K562 (cell line): ENCODE results near the gene SNX9. TPM values are rescaled to one million over a fixed set of nuclear protein-coding genes. Genes with fewer than 3 reads are reported as not detected.

Experiments
- ATAC-seq: fragments of 200-7000 bp; cut with Tn5 transposase; 3 replicates; pipeline ENCODE4 v1.9.1; 2020; ENCODE audit warnings: moderate library complexity
- BruUV-seq: library from RNA; stranded (reverse); fragments of 400-500 nt; replicated peaks from 2 replicates; lab custom pipeline; 2021; lab: Mats Ljungman, UMichigan
- CTCF ChIA-PET: fragments of 300-600 bp; formaldehyde crosslinking; extraction: SDS; loops from one replicate; lab custom pipeline; 2021; ENCODE audit warnings: low intra/inter-chr PET ratio; lab: Yijun Ruan, JAX
- POLR2A ChIA-PET: fragments of 300-600, 350-650 bp; sonication (Branson Sonifier 250); formaldehyde crosslinking; extraction: SDS; loops from one replicate; lab custom pipeline; 2021; ENCODE audit warnings: antibody characterized with exemption, inconsistent platforms; lab: Yijun Ruan, JAX
- DNase-seq, 4 experiments: peaks; one replicate each; pipeline versions ENCODE4 v3.0.0 to v3.0.0-alpha.2; 2011 to 2018; ENCODE audit warnings: low spot score in 3 of 4, mixed read lengths in 3 of 4; ENCODE audit errors: extremely low read depth in 1 of 4
- FAIRE-seq: peaks from 2 replicates; lab custom pipeline; 2011; peaks lifted over from hg19 to GRCh38; lab: Jason Lieb, UNC
- H2AFZ ChIP-seq: 2 replicates; pipeline ENCODE4 v1.6.0; 2011; ENCODE audit warnings: low read depth, low read length, control low read depth, inconsistent platforms
- H3K27ac ChIP-seq: fragments of 200-600 bp; 3 replicates; pipeline ENCODE4 v1.8.0; 2011; ENCODE audit warnings: low read depth, mild to moderate bottlenecking, control low read depth, inconsistent platforms, low read length, moderate library complexity, mixed read lengths; ENCODE audit errors: extremely low read depth
- H3K27me3 ChIP-seq, 2 experiments: fragments of 300-600 bp in 1 of 2; 2 replicates in 1 of 2; 3 replicates in 1 of 2; pipeline versions ENCODE4 v1.6.0 to v1.8.0; 2011; ENCODE audit warnings: inconsistent platforms in 2 of 2, low read length in 2 of 2, mild to moderate bottlenecking in 1 of 2, mixed read lengths in 1 of 2, moderate library complexity in 1 of 2; ENCODE audit not compliant: control insufficient read depth in 2 of 2, insufficient read depth in 2 of 2
- H3K36me3 ChIP-seq: fragments of 300-600 bp; 3 replicates; pipeline ENCODE4 v1.8.0; 2011; ENCODE audit warnings: mild to moderate bottlenecking, low read length, inconsistent platforms; ENCODE audit not compliant: control insufficient read depth, insufficient read depth
- H3K4me1 ChIP-seq, 2 experiments: fragments of 200-600 bp in 1 of 2; replicated peaks in 1 of 2; 2 replicates in 1 of 2; 3 replicates in 1 of 2; pipeline versions ENCODE4 v1.5.1 to v1.8.0; 2011; ENCODE audit warnings: inconsistent platforms in 2 of 2, low read length in 2 of 2, mild to moderate bottlenecking in 1 of 2, mixed read lengths in 1 of 2, moderate library complexity in 1 of 2; ENCODE audit not compliant: control insufficient read depth in 2 of 2, insufficient read depth in 2 of 2
- H3K4me2 ChIP-seq: 2 replicates; pipeline ENCODE4 v1.6.1; 2011; ENCODE audit warnings: low read length, control low read depth, inconsistent platforms, mixed read lengths; ENCODE audit not compliant: insufficient read depth
- H3K4me3 ChIP-seq: fragments of 200-600 bp; sonication (generic), shearing (Covaris generic); 2 replicates; pipeline ENCODE4 v1.5.1; 2016; ENCODE audit warnings: control low read depth, inconsistent platforms
- H3K79me2 ChIP-seq: fragments of 200-600 bp; 3 replicates; pipeline ENCODE4 v1.8.0; 2011; ENCODE audit warnings: low read length, inconsistent platforms; ENCODE audit not compliant: control insufficient read depth, insufficient read depth
- H3K9ac ChIP-seq, 2 experiments: 2 replicates each; pipeline versions ENCODE4 v1.6.0 to v1.6.1; 2011; ENCODE audit warnings: low read depth in 2 of 2, low read length in 2 of 2, control low read depth in 1 of 2, inconsistent platforms in 1 of 2, mild to moderate bottlenecking in 1 of 2, mixed read lengths in 1 of 2; ENCODE audit not compliant: insufficient read depth in 1 of 2
- H3K9me1 ChIP-seq: one replicate; pipeline ENCODE4 v1.6.0; 2011; ENCODE audit warnings: inconsistent platforms, mild to moderate bottlenecking, low read length, moderate library complexity; ENCODE audit not compliant: control insufficient read depth, insufficient read depth
- H3K9me3 ChIP-seq: replicated peaks from 2 replicates; pipeline ENCODE4 v1.5.1; 2011; ENCODE audit warnings: low read depth, low read length, inconsistent platforms; ENCODE audit not compliant: control insufficient read depth, insufficient read depth
- H4K20me1 ChIP-seq: replicated peaks from 2 replicates; pipeline ENCODE4 v1.6.1; 2011; ENCODE audit warnings: low read length, inconsistent platforms, mixed read lengths; ENCODE audit not compliant: control insufficient read depth, insufficient read depth
- PYGO2 ChIP-seq: fragments of 450-650 bp; IDR thresholded peaks from 2 replicates; pipeline ENCODE4 v1.6.1; 2016; ENCODE audit warnings: mild to moderate bottlenecking, missing genetic modification characterization, moderate library complexity, missing compliant biosample characterization
- SMARCA4 ChIP-seq: fragments of 450-650 bp; IDR thresholded peaks from 2 replicates; pipeline ENCODE4 v1.6.1; 2016
- WGBS: fragments of 100-300 bp; shearing (Covaris generic); methylation state at CpG from one replicate; pipeline ENCODE4 v1.1.6; 2016; ENCODE audit warnings: low coverage, mixed read lengths; ENCODE audit not compliant: insufficient coverage; ENCODE audit errors: missing lambda C conversion rate; 5-methylcytosine and 5-hydroxymethylcytosine counted together
- in situ Hi-C: fragments of 300-500 bp; cut with MboI; formaldehyde crosslinking; loops from 4 replicates; pipeline ENCODE4 v1.15.0; 2018; ENCODE audit warnings: inconsistent platforms, mixed read lengths
- intact Hi-C: fragments of 100-400 bp; cut with micrococcal nuclease; formaldehyde crosslinking; loops from 2 replicates; pipeline ENCODE4 v1.14.2; 2022
- polyA plus RNA-seq, 8 experiments: library from polyadenylated mRNA; depleted of rRNA in 4 of 8; stranded (reverse) in 5 of 8; unstranded in 3 of 8; fragments of >200 nt; fragmentation: Nextera tagmentation in 2 of 8; fragmentation: Illumina TruSeq in 1 of 8; extraction: Ambion mirVana in 2 of 8; extraction: Trizol in 1 of 8; gene quantifications; 2 replicates each; pipeline versions ENCODE4 v1.2.1 to v1.2.3, GENCODE V29; 2011 to 2014; ENCODE audit warnings: inconsistent platforms in 1 of 8, missing spikeins in 1 of 8
- total RNA-seq, 7 experiments: library from RNA; depleted of rRNA in 6 of 7; stranded (reverse); fragments of >200 nt in 6 of 7; fragmentation: Illumina TruSeq in 2 of 7; extraction: Trizol in 2 of 7; gene quantifications; 2 replicates each; pipeline versions ENCODE4 v1.2.1 to v1.2.3, GENCODE V29; 2011 to 2021; ENCODE audit warnings: low replicate concordance in 1 of 7
- TF ChIP-seq, protein P1 (sequence below): sonication (generic); formaldehyde crosslinking; IDR thresholded peaks from 2 replicates; pipeline ENCODE4 v1.8.1; 2023; ENCODE audit warnings: mild to moderate bottlenecking, missing genetic modification reagents
- TF ChIP-seq, protein P2 (sequence below): fragments of 450-650 bp; IDR thresholded peaks from 2 replicates; pipeline ENCODE4 v1.6.1; 2016
- TF ChIP-seq, protein P3 (sequence below), 2 experiments: fragments of 450-650 bp; conservative IDR thresholded peaks; 2 replicates each; pipeline ENCODE4 v1.6.1; 2017; ENCODE audit warnings: mild to moderate bottlenecking in 2 of 2, moderate library complexity in 2 of 2
- TF ChIP-seq, protein P4 (sequence below): fragments of 450-650 bp; IDR thresholded peaks from 2 replicates; pipeline ENCODE4 v1.6.1; 2016; ENCODE audit warnings: missing biosample characterization, missing genetic modification characterization
- TF ChIP-seq, protein P5 (sequence below), 2 experiments: IDR thresholded peaks; 2 replicates each; pipeline ENCODE4 v1.6.1; 2012; ENCODE audit warnings: improper control_type of control experiment in 2 of 2, low read depth in 2 of 2, low read length in 2 of 2, borderline replicate concordance in 1 of 2

The SNX9 gene
- total and polyA plus RNA-seq, 9 of the 15 experiments (the other 6 are each of a cell fraction or from before 2014, with no cell fraction given), result 6.0 to 81.7 (median 57.1) TPM

- no peaks in the 10 kb centered on the region; the same call in 2 of the 3 replicates for H3K36me3 ChIP-seq
- H3K9ac ChIP-seq, result no peak overlapping the region; a peak in 1 of 4 replicates
- POLR2A ChIA-PET, result interaction anchor here (0.6 to 1.3 kb wide), 5 partner anchors 9 to 1796 kb away, joined by 3 to 6 read pairs (median 3); no protein-coding TSS in a partner anchor
- 0 out of 2 replicates have a peak, but pooled peaks cover 6% of the 10 kb centered on the region for H4K20me1 ChIP-seq
- WGBS, result 36% methylated on average over 16 of the region's 16 CpGs
- in situ Hi-C loops, result no loop called here
- H2AFZ ChIP-seq, result peak overlapping the region; percentile 63
- H3K4me1 ChIP-seq, result peaks cover 23 to 33% of the 10 kb centered on the region in 2 experiments; a peak in 4 of 5 replicates
- H3K9me3 ChIP-seq, result no peaks in the 10 kb centered on the region
- FAIRE-seq (peak; percentile 68), ATAC-seq (peak; percentile 28), DNase-seq (peak in 1 of 4 experiments; percentile 70)
- peak overlapping the region; percentile 27 for H3K4me2 ChIP-seq
- no peaks in the 10 kb centered on the region for H3K27me3 ChIP-seq
- intact Hi-C loops, result no loop called here
- H3K9me1 ChIP-seq, result no peaks in the 10 kb centered on the region
- no TSS peak for BruUV-seq
- peaks cover 14% of the 10 kb centered on the region for H3K79me2 ChIP-seq
- H3K27ac ChIP-seq, result no peak overlapping the region
- no peak overlapping the region for H3K4me3 ChIP-seq
- CTCF ChIA-PET, result no interaction called here
- TF ChIP-seq, protein P1, sequence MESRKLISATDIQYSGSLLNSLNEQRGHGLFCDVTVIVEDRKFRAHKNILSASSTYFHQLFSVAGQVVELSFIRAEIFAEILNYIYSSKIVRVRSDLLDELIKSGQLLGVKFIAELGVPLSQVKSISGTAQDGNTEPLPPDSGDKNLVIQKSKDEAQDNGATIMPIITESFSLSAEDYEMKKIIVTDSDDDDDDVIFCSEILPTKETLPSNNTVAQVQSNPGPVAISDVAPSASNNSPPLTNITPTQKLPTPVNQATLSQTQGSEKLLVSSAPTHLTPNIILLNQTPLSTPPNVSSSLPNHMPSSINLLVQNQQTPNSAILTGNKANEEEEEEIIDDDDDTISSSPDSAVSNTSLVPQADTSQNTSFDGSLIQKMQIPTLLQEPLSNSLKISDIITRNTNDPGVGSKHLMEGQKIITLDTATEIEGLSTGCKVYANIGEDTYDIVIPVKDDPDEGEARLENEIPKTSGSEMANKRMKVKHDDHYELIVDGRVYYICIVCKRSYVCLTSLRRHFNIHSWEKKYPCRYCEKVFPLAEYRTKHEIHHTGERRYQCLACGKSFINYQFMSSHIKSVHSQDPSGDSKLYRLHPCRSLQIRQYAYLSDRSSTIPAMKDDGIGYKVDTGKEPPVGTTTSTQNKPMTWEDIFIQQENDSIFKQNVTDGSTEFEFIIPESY (CRISPR knock-in tag), result peak; percentile 94
- TF ChIP-seq, protein P2, sequence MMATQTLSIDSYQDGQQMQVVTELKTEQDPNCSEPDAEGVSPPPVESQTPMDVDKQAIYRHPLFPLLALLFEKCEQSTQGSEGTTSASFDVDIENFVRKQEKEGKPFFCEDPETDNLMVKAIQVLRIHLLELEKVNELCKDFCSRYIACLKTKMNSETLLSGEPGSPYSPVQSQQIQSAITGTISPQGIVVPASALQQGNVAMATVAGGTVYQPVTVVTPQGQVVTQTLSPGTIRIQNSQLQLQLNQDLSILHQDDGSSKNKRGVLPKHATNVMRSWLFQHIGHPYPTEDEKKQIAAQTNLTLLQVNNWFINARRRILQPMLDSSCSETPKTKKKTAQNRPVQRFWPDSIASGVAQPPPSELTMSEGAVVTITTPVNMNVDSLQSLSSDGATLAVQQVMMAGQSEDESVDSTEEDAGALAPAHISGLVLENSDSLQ, result peak; percentile 29; the same call in 1 of the 2 replicates
- no peak for TF ChIP-seq PYGO2
- TF ChIP-seq, protein P3, sequence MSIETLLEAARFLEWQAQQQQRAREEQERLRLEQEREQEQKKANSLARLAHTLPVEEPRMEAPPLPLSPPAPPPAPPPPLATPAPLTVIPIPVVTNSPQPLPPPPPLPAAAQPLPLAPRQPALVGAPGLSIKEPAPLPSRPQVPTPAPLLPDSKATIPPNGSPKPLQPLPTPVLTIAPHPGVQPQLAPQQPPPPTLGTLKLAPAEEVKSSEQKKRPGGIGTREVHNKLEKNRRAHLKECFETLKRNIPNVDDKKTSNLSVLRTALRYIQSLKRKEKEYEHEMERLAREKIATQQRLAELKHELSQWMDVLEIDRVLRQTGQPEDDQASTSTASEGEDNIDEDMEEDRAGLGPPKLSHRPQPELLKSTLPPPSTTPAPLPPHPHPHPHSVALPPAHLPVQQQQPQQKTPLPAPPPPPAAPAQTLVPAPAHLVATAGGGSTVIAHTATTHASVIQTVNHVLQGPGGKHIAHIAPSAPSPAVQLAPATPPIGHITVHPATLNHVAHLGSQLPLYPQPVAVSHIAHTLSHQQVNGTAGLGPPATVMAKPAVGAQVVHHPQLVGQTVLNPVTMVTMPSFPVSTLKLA (conservative IDR thresholded peaks at IDR 0.05), result peak; percentile 27 to 42; a peak in 2 of 4 replicates
- 0 out of 2 replicates have a peak, but pooled peaks have one; percentile 37 for TF ChIP-seq SMARCA4
- TF ChIP-seq, protein P4, sequence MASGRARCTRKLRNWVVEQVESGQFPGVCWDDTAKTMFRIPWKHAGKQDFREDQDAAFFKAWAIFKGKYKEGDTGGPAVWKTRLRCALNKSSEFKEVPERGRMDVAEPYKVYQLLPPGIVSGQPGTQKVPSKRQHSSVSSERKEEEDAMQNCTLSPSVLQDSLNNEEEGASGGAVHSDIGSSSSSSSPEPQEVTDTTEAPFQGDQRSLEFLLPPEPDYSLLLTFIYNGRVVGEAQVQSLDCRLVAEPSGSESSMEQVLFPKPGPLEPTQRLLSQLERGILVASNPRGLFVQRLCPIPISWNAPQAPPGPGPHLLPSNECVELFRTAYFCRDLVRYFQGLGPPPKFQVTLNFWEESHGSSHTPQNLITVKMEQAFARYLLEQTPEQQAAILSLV (tag), result peak; percentile 73; the same call in 1 of the 2 replicates
- TF ChIP-seq, protein P5, sequence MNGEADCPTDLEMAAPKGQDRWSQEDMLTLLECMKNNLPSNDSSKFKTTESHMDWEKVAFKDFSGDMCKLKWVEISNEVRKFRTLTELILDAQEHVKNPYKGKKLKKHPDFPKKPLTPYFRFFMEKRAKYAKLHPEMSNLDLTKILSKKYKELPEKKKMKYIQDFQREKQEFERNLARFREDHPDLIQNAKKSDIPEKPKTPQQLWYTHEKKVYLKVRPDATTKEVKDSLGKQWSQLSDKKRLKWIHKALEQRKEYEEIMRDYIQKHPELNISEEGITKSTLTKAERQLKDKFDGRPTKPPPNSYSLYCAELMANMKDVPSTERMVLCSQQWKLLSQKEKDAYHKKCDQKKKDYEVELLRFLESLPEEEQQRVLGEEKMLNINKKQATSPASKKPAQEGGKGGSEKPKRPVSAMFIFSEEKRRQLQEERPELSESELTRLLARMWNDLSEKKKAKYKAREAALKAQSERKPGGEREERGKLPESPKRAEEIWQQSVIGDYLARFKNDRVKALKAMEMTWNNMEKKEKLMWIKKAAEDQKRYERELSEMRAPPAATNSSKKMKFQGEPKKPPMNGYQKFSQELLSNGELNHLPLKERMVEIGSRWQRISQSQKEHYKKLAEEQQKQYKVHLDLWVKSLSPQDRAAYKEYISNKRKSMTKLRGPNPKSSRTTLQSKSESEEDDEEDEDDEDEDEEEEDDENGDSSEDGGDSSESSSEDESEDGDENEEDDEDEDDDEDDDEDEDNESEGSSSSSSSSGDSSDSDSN (IDR thresholded peaks at IDR 0.05; ENCODE audit: borderline replicate concordance in 1 of 2, low read depth in 2 of 2, low read length in 2 of 2), result 0 out of 4 replicates have a peak, but pooled peaks of 1 of the 2 experiments have one; percentile 21
These were observed 155.2 kb downstream of the SNX9 start for GRCh38 chr6:157978021-157978783.
